ENCODE data around the gene TSPAN16.

TSPAN16 gene

GRCh38 chr19:11286312-11286974, 9.5 kb upstream of the TSPAN16 start:
- no peak for TF ChIP-seq CTCF (IDR thresholded peaks at IDR 0.05; ENCODE audit: extremely low read depth, missing control alignments)
- no peak for DNase-seq (ENCODE audit: low spot score)

GRCh38 chr19:11288349-11288748, 7.6 kb upstream of the TSPAN16 start:
- TF ChIP-seq CTCF (IDR thresholded peaks at IDR 0.05; ENCODE audit: extremely low read depth, missing control alignments), result no peak
- no peak for DNase-seq (ENCODE audit: low spot score)

GRCh38 chr19:11290256-11290655, 5.7 kb upstream of the TSPAN16 start:
- DNase-seq (ENCODE audit: low spot score), result no peak
- no peak for TF ChIP-seq CTCF (IDR thresholded peaks at IDR 0.05; ENCODE audit: extremely low read depth, missing control alignments)

- no peak for TF ChIP-seq CTCF (IDR thresholded peaks at IDR 0.05; ENCODE audit: extremely low read depth, missing control alignments)
- no peak for DNase-seq (ENCODE audit: low spot score)
These were observed 4.5 kb upstream of the TSPAN16 start for GRCh38 chr19:11291415-11291814.

- no peak for DNase-seq (ENCODE audit: low spot score)
- TF ChIP-seq CTCF (IDR thresholded peaks at IDR 0.05; ENCODE audit: extremely low read depth, missing control alignments), result no peak
These were observed 4.0 kb upstream of the TSPAN16 start for GRCh38 chr19:11291991-11292390.

- DNase-seq (ENCODE audit: low spot score), result peak; percentile 90
- TF ChIP-seq CTCF (IDR thresholded peaks at IDR 0.05; ENCODE audit: extremely low read depth, missing control alignments), result peak; percentile 98
These were observed 2.2 kb upstream of the TSPAN16 start for GRCh38 chr19:11293433-11294389.

- no peak for TF ChIP-seq CTCF (IDR thresholded peaks at IDR 0.05; ENCODE audit: extremely low read depth, missing control alignments)
These were observed 780 bp upstream of the TSPAN16 start for GRCh38 chr19:11295180-11295579.

More at GRCh38 chr19:11295180-11295579, 780 bp upstream of the TSPAN16 start:
- DNase-seq (ENCODE audit: low spot score), result no peak

Data from GM20000 (cell line).